NCI-H146 treated with DMSO at 0.1 percent for 48 hours (cell line): ENCODE results near the gene TOP2B.

Experiments used
- DNase-seq: peaks from one replicate; lab custom pipeline; 2025; ENCODE audit not compliant: unreplicated experiment; lab: John Stamatoyannopoulos, UW

Gene TOP2B

DNA sequence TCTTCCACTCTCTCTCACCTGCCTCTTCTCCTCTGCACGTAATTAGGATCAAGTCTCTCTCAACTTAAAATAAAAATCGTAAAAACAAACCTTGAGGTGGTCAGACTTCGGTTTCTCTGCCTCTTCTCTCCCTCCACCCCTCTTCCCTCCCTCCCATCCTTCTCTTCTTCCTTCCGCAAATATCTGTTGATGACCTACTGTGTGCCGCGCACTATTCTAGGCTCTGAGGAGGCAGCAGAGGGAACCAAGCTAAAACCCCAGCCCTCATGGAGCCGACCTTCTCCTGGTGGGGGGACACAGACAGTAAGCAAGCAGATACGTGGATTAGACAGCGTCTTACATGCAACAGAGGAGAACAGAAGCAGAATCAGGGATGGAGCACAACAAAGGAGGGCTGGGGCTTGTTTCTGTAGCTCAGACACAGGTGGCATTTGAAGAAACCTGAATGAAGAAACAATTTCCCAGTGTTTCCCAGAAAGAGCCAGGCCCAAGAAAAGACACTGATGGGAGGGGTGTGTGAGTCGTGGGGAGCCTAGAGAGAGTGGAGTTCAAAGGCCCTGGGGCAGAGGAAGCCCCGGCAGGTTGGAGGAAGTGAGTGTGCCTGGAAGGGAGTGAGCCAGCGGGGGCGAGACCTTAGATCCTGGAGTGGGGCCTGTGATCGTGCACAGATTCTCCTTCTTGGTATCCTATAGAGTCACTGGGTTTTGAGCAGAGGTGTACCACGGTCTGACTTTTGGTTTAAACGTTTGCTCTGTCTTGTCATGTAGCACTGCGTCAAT lies 80.5 kb downstream of the TOP2B start:
- DNase-seq: no peak

DNA sequence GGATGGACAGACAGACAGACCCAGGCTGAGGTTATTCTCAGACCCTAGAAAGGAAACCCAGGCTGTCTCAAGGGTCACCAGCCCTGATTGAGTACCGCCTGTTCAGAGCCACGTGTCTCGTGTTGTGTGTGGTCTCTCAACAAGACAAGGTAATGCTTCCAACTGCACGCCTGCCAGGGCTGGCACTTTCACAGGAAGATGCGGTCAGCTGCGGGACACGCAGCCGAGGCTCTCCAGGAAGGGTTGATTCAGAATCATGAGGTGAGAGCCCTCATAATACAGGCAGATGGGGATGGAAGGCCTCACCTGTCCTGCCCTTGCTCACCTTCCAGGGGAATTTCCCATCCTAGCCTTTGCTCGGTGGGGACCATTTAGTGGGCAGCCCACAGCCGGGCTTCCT lies 81.4 kb downstream of the TOP2B start:
- DNase-seq: no peak

DNA sequence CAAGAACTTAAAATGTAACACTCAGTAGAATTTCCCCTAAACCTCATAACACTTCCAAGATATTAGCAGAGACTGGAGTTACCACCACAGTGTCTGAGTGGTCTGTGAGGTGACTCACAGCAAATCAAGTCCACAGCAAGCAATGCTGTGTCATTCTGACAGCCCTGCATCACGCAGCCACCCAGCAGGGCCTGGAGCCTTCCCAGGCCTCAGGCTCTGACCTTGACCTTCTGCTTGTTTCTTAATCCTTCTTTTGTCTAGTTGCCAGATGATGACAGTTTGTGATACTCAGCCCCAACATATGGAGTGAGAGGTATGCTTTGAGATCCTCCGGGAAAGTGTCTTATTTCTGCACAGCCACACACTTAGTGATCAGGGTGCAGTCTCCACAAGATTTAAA lies 82.5 kb downstream of the TOP2B start:
- no peak for DNase-seq

DNA sequence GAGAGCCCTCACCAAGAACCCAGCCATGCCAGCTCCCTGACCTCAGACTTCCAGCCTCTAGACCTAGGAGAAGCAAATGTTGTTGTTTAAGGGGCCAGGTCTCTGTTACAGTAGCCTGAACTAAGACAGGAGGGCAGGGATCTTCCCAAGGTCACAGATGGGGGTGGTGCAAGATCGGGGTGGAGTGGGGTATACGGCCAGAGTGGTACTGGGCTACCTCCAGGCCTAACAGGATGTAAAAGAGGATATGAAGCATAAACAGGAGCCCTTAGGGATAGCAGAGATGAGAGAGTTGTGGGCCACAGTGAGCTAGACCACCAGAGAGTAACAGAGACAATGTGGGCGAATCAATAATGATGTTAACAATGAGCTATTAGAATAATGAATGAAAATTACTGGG lies 82.9 kb downstream of the TOP2B start:
- no peak for DNase-seq

DNA sequence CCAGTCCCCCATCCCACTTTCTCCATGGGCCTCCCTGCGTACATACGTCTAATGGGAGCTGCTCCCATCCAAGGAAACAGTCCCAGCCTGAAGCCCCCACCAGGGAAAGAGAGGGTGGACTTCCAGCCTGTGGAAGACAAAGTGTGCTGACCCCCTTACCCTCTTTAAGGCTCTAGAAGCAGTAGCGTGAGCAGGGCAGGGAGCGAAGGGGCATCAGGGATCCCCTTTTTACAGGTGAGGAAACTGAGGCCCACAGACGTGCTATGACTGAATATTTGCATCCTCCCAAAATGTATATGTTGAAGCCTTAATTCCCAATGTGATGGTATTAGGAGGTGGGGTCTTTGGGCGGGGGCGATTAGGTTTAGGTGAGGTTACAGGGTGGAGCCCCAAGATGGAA lies 83.4 kb downstream of the TOP2B start:
- DNase-seq: no peak

DNA sequence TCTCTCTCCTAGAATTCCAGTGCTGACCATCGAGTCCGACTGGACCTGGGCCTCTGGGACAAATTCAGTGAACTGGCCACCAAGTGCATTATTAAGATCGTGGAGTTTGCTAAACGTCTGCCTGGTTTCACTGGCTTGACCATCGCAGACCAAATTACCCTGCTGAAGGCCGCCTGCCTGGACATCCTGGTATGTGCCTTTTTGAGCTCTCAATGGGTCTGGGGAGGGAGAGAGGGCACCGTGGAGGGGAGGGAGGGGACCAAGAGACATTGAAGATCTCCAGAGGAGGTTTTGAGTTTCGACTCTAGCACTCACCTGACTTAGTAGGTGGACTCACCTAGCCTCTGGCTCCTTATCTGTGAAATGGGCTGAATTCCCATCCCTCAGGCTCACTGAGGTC lies 84.2 kb downstream of the TOP2B start:
- DNase-seq: no peak

DNA sequence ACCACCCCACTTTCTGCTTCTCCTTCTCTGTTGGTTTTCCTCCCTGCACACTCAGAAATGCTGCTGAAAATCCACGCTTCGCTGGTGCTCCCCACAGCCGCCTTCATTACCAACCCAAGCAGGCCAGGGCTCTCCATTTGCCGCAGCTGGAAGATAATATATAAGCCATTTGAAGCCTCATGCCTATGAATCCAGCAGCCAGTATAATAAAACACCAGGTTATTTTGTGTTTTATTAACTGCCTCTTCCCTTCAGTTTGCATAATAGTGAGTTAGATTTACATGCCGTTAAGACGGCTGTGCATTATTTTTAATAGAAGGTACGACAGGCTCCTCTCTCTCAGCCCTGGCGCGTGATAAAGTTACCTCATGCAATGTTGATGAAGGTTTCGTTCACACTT lies 86.6 kb downstream of the TOP2B start:
- DNase-seq: no peak

DNA sequence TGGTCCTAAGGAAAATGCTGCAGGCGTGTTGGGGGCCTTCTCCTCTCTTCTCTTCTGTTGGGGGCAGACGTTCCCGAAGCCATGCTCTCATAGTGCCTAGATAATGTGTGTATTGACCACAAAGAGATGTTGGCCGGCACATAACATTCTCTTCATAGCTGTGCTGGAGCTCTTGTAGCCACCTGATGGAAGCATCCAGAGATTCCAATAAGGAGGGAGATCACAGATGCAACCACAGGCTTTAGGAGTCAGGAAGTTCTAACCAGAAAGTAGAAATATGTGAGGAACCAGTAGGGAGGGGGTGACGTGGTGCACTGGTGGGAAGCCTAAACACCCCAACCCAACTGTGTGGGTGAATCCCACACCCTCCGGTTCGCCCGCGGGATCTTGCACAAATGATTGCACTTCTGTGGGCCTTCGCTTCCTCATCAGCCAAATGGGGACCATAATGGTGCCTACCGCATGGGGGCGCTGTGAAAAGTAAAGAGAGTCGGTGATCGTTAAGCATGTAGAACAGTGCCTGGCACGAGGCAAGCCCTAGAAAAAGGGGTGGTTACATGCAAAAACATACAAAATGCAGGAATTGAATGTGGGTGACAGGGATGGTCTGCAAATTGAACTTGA lies 87.8 kb downstream of the TOP2B start:
- no peak for DNase-seq

DNA sequence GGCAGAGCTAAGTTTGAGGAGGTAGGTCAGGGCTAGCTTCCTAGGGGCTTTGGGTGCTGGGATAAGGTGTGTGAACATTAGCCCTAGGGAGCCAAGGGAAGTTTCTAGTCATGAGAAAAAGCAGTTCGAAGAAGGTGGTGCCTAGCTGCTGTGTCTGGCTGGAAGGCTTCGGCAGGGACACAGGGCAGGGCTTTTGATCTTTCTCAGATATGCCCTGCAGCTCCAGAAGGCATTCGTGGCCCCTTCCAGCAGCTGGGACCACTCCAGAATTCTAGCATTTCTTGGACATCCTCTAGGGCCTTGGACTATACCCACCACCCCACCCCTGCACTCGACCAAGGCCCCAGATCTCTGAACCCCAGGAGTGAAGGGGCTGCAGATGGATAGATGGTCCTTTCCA lies 88.6 kb downstream of the TOP2B start:
- DNase-seq: no peak

DNA sequence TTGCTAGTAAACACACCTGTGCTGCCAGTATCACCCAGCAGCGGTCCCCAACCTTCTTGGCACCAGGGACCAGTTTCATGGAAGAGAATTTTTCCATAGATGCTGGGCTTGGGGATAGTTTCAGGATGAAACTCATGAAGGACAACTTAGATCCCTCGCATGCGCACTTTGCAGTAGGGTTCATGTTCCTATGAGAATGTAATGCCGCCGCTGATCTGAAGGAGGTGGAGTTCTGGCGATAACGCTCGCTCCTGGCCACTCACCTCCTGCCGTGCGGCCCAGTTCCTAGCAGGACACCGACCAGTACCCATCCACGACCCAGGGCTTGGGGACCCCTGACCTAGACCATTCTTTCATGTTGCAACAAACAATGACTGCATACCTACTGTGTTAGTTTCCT lies 89.7 kb downstream of the TOP2B start:
- DNase-seq: no peak

DNA sequence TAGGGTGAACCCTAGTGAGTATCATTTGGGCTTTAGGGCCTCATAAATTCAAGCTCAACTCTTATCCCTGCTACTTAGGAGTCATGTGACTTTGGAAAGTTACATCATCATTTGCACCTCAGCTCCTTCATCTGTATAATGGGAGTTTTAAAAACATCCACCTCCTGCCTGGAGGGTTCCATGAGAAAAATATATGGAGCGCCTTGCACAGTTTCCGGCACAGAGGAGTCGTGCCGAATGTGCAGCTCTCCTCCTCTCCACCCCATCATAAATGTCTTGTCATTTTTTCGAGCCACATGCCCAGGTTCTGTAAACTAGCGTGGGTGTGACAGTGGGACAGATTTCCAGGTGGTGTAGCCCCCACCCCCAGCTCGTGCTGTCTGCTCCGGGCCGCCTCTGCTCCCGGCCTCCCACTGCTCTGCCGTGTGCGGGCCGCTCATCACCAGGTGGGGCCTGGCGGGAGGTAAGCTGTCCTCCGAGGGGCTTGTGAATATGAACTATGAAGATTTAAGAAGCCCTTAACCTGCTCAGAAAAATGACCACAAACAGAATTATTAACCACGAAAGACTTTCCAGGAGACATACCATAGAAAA lies 90.4 kb downstream of the TOP2B start:
- no peak for DNase-seq

DNA sequence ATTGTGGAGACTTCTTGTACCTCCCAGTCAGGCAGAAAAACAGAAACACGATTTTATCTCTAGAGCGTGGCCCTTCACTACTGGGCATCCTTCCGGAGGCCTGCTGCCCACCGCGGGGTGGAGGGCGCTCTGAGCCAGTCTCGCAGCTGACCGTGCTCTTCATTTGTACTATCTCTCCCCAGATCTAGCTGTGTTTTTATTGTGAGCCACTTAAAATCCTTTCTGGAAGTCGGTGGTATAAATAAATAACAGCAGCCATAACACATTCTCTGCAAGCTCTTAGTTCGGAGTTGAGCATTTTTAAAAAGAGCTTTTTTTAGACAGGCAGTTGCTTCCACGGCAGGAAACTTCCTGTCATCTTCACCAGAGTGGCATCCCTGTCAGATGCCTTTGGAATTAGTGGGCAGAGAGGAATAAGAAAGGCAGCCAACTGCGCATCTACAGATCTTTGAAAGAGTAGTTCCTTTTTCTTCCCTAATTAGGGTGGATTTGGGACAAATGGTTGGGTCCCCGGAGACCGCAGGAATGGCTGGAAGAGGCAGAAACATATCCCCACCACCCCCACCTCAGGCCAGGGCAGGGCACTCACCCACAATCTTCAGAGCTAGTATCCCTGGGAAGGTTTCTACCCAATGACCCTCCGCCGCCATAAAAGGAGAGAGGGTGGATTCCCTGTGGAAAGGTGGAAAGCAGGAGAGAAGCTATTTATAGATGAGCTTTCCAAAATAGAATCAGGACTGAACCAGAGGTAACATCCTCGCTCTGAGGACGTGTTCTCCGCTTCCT lies 91.1 kb downstream of the TOP2B start:
- no peak for DNase-seq

DNA sequence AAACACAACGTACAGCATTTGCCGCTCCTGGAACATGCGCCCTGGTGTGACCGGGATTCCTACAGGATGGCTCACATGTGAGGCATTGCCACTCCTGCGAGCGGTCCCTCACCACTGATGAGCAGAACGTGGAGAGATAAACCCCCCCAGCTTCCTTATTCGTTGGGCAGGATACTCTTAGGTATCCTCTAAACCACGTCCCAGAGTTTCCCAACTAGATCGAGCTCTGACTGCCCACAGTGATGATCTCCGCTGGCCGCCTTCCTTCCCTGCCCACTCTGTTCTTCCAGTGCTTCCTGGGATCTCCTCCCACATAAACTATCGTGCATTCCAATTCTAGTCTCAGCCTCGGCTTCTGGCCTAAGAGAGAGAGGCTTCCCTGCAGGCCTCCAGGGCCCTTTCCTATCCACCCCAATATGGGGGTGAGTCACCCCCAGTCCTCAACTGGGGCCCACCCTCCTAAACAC lies 91.8 kb downstream of the TOP2B start:
- DNase-seq: no peak

DNA sequence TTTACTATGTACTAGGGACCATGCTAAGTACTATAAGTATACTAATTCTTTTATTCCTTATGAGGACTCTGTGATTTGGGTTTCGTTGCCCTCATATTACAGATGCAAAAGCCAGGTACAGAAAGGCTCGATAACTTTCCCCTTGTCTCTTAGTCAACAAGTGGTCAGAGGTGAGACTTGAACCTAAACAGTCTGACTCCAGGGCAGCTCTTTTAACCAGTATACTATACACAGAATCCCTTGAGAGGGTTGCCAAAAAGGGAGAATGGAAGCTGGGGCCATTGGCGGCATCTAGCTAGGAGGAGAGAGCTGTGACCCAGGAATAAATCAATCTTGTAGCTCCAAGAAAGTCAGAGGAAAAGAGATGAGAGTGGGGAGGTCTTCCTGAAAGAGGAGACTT lies 92.4 kb downstream of the TOP2B start:
- DNase-seq: no peak

DNA sequence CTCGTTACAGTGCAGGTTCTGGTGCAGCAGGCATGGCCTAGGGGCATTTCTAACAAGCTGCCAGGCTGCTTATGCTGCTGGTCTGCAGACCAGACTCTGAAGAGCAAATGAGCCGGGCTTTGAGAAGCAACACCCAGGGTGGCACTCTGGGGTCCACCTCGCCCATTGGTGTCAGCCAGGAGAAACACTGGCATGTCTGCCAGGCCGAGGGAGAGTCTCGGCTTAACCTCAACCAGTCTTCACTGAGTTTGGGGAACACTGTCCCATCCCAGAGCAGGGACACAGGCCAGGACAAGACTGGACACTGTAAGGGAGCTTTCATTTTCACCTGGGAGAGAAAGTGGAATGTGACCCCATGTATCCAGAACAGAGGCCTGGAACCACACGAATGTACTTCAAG lies 93.4 kb downstream of the TOP2B start:
- no peak for DNase-seq

DNA sequence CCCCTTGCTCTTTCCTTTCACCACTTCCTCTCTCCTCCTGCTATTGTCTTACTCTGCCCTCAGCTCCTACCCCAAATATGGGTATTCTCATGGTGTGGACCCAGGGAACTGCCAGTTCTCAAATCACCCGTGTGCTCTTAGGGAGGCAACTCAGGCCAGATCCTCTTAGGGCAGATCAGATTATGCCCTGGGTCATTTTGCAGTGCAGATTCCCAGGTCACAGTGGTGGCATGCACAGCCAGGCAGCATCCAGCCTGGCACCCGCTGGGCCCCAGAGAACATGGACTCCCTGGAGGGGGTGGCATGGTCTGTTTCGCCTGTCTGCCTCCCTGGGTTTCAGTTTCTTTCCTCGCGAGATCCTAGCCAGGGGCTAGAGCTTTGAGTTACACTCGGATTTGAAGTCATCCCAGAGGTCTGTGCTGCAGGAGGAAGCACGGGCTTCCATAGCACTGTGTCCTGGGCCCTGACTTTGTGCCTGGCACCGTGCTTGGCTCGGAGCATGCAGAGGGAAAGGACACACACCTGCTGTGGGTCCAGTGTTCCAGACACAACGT lies 96.1 kb downstream of the TOP2B start:
- DNase-seq: no peak

DNA sequence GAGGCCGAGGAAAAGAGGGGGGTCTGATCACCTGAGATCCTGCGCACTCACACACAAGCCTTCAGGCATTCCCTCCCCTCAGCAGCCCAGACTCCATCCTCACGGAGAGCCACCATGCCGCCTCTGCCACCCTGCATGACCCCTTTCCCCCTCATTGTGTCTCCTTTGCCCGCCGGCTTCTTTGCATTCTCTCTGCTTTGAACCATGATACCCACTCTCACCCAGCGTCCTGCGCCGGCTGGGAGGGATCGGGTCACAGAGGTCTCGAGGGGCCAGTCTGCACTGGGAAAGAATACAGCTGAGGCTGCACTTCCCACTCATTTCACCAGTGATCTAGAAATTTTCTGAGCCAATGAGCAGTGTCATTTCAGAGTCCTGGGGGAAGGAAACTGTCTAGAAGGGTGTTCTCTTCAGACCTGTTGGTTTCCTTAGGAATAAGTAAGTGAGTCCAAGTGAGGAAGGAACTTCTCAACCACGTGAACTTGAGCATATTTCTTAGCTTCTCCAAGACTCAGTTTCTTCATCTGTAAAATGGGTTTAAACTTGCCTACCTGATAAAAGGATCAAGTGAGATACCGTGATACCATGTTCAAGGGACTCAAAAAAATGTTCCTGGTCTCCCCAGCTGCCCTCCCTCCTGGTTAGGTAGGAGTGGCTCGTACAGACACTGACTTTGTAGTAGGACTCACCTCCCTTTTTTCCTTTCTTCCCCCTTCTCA lies 96.7 kb downstream of the TOP2B start:
- DNase-seq: no peak

DNA sequence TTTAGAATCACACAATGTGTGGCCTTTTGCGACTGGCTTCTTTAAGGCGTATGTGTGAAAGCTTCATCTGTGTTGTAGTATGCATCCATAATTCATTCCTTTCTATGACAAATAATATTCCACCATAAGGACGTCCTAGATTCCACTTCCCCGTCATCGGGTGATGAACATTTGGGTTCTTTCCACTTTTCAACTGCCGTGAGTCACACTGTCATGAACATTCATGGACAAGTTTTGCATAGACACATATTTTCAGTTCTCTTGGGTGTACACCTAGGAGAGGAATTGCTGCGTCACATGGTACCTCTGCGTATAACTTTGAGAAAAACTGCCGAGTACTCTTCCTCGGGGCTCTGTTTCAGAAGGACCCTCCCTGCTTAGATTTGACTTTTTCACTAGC lies 97.3 kb downstream of the TOP2B start:
- DNase-seq: no peak

DNA sequence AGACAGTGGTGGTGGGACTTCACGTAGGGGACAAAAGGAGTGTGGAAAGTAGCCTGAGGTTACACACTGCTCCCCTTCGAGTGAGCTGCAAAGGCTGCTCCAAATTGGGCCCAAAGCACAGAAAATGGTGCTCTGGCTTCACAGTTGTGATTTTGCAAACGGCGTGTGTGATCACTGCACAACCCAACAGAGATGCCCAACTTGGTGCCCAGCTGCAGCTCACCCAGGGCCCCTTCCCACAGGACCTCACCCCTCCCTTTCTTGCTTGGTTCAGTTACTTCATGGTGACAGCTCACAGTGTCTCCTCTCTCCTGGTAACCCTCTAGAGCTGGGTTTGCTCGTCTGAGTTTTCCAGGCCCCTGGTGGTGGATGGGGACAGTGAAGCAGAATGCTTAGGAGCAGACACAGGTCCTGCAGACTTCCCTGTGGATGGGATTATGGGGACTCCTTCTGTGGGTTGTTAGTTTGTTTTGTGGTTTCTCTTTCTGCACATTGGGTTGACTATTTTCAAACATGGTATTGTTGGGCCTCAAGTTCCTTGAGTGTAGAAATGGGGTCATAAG lies 98.3 kb downstream of the TOP2B start:
- no peak for DNase-seq

DNA sequence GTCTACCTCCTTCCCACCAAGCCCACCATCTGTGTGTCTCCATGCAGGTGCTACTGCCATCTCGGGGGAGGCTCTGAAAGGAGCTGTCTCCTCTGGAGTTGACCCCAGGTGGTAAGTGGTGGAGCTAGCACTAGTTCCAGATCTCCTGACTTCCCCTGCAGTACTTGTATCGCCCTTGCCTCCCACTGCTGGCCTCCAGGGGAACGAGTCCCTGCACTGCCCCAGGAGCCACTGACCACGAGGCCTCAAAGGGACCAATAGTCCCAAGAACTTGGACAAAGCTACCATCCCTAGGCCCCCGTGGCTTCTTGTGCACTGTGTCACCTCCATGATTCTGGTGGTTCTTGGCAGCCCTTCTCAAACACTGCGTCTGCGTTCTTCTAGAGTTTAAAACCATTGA lies 98.9 kb downstream of the TOP2B start:
- DNase-seq: no peak
